Esophagus muscularis mucosa (tissue), 4 donors: ENCODE results near the gene TNFRSF14. TPM values are rescaled to one million over a fixed set of nuclear protein-coding genes. Genes with fewer than 3 reads are reported as not detected.

Experiments used
- DNase-seq: peaks from one replicate; pipeline ENCODE4 v3.0.0-alpha.2; 2017; ENCODE audit errors: extremely low spot score
- H3K27ac ChIP-seq, 4 donors: fragments of 200-600 bp; sonication (generic); replicated peaks in 1 of 4; 1 replicate in 3 of 4; 2 replicates in 1 of 4; pipeline ENCODE4 v1.5.1; 2016 to 2019; ENCODE audit warnings: mild to moderate bottlenecking in 1 of 4
- H3K27me3 ChIP-seq, 4 donors: fragments of 200-600 bp; sonication (generic); one replicate each; pipeline versions ENCODE4 v1.5.1 to v1.6.0; 2016 to 2019
- H3K36me3 ChIP-seq, 4 donors: fragments of 200-600 bp; sonication (generic); one replicate each; pipeline ENCODE4 v1.5.1; 2016 to 2019
- H3K4me1 ChIP-seq, 4 donors: fragments of 200-600 bp; sonication (generic); one replicate each; pipeline ENCODE4 v1.5.1; 2016 to 2019
- H3K4me3 ChIP-seq, 4 donors: fragments of 200-600 bp; sonication (generic); 1 replicate in 2 of 4; 2 replicates in 2 of 4; pipeline ENCODE4 v1.5.1; 2016 to 2019; ENCODE audit warnings: mild to moderate bottlenecking in 4 of 4, moderate library complexity in 1 of 4
- H3K9me3 ChIP-seq, 4 donors: fragments of 200-600 bp; sonication (generic); 1 replicate in 3 of 4; 2 replicates in 1 of 4; pipeline ENCODE4 v1.5.1; 2016 to 2019
- CTCF ChIP-seq, 3 experiments: fragments of 200-600 bp in 2 of 3; fragments of 450-650 bp in 1 of 3; sonication (generic) in 2 of 3; IDR thresholded peaks; one replicate each; pipeline ENCODE4 v1.5.1; 2017 to 2019; ENCODE audit warnings: antibody characterized with exemption in 3 of 3, mild to moderate bottlenecking in 2 of 3, moderate library complexity in 1 of 3
- EP300 ChIP-seq: sonication (generic); formaldehyde crosslinking; IDR thresholded peaks from one replicate; pipeline ENCODE4 v1.6.1; 2017; ENCODE audit warnings: antibody characterized with exemption
- POLR2A ChIP-seq: fragments of 450-650 bp; IDR thresholded peaks from one replicate; pipeline ENCODE4 v1.6.1; 2017; ENCODE audit warnings: antibody characterized with exemption, moderate library complexity, mild to moderate bottlenecking, low read depth
- POLR2AphosphoS5 ChIP-seq, 2 donors: sonication (generic); formaldehyde crosslinking; IDR thresholded peaks; one replicate each; pipeline ENCODE4 v1.6.1; 2017; ENCODE audit warnings: antibody characterized with exemption in 2 of 2
- WGBS: methylation state at CpG from one replicate; pipeline ENCODE4 v1.1.5; 2018; 5-methylcytosine and 5-hydroxymethylcytosine counted together
- intact Hi-C: fragments of 100-400 bp; cut with DNase I; formaldehyde crosslinking; loops from one replicate; pipeline ENCODE4 v1.15.1; 2023
- total RNA-seq, 4 donors: library from RNA; depleted of rRNA; stranded (reverse); fragments of >200 nt; gene quantifications; one replicate each; pipeline versions ENCODE4 v1.1.0 to v1.2.1, GENCODE V29; 2016

TNFRSF14 gene
- total RNA-seq, 4 donors from 2014 or later = 26.2 to 49.2 (median 42.5) TPM

DNA sequence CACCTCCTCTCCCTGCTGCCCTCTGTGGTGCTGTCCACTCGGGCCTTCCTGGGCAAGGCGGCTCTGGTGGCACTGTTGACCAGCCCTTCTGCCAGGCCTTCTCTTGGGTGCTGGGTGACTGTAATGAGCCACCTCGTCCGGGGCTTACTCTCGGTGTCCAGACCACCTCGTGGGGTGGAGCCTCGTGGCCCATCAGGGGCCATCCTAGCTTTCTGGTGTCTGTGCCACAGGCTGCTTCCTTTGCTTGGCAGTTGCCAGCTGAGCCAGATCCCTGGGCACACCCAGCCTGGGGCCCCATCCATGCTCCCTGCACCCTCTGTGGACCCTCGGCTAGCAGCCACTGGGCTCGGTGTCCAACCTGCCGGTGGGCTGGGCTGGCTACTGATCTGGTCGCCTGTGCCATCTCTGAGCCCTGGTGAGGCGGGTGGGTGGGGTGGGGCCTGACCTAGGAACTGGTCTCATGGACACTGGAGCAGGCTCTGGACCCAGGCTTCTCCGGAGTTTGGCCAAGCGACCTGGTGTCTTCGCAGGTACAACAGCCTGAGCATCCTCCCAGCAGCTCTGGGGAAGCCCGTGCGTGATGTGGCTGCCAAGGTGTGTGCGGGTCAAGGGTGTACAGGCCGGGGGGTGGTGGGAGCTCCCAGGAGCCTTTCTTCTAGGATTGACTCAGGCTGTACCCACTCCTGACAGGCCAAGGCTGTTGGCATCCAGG is 31.8 kb downstream of the TNFRSF14 start:
- H3K27me3 ChIP-seq = peaks cover 0 to 7% (median 0%) of the 10 kb centered on the region in 4 donors
- intact Hi-C loops = loop anchor here (2.0 kb wide), 1 partner anchor 55 kb away; no protein-coding TSS in a partner anchor
- no peaks in the 10 kb centered on the region for H3K9me3 ChIP-seq
- H3K4me1 ChIP-seq = peaks cover 22 to 50% (median 40%) of the 10 kb centered on the region in 4 donors
- no peak for TF ChIP-seq POLR2A
- DNase-seq = no peak
- H3K36me3 ChIP-seq = peaks cover 0 to 19% (median 10%) of the 10 kb centered on the region in 4 donors
- H3K4me3 ChIP-seq = peak overlapping the region; percentile 82 to 95 (median 88)
- no peak overlapping the region for H3K27ac ChIP-seq
- WGBS = 100% methylated on average over 3 of the region's 19 CpGs

DNA sequence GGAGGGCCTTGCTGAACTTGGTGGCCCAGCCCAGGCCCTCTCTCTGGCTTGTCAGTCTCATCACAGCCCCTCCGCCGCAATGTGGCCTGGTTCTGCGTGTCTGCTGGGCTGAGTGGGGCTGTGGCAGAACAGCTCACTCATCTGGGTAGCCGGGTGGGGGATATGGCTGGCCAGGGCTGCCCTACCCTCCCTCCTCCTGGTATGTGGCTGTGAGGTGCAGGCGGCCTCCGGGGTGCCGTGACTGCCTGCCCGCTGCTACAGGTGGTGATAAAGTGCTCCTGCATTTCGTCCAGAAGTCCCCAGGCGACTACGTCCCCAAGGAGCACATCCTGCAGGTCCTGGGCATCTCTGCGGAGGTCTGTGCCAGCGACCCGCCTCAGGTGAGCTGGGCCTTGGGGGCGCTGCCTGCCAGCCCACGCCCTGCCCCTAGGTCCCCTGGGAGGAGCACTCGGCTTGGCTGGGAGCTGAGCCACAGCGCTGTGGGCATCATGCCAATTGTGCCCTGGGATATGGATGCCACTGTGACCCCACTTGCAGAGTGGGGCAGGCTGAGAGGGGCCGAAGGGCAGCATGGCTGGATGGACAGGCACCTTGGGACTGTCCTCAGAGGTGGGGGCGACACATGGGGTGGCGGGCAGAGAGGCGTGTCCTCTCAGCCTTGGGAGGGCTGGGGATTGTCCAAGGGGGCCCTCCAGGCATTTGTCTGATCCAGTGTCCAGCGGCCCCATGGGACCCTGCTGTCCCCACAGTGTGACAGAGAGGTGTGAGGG is 32.7 kb downstream of the TNFRSF14 start:
- Histone ChIP-seq H3K27ac (no peak overlapping the region), H3K9me3 (no peaks in the 10 kb centered on the region), H3K4me3 (no peak overlapping the region), H3K36me3 (peaks cover 0 to 19% (median 10%) of the 10 kb centered on the region in 4 donors), H3K27me3 (peaks cover 0 to 15% (median 0%) of the 10 kb centered on the region in 4 donors), H3K4me1 (peaks cover 28 to 52% (median 41%) of the 10 kb centered on the region in 4 donors)
- TF ChIP-seq EP300 (no peak), POLR2AphosphoS5 (IDR thresholded peaks at IDR 0.05) (no peak), POLR2A (no peak), CTCF (IDR thresholded peaks at IDR 0.05) (no peak)
- no peak for DNase-seq
- intact Hi-C loops = no loop called here
- 84% methylated on average over 8 of the region's 23 CpGs for WGBS

GRCh38 chr1:2589431-2590232 is 33.5 kb downstream of the TNFRSF14 start:
- TF ChIP-seq POLR2AphosphoS5 (IDR thresholded peaks at IDR 0.05) = no peak
- no peaks in the 10 kb centered on the region for H3K9me3 ChIP-seq
- peaks cover 33 to 52% (median 38%) of the 10 kb centered on the region in 4 donors for H3K4me1 ChIP-seq
- H3K27ac ChIP-seq = no peak overlapping the region
- no peak overlapping the region for H3K4me3 ChIP-seq
- intact Hi-C loops = no loop called here
- 91% methylated on average over 8 of the region's 25 CpGs for WGBS
- peaks cover 0 to 23% (median under 1%) of the 10 kb centered on the region in 4 donors for H3K27me3 ChIP-seq
- H3K36me3 ChIP-seq = peaks cover 0 to 19% (median 10%) of the 10 kb centered on the region in 4 donors
- no peak for DNase-seq

GRCh38 chr1:2590233-2591141 is 34.3 kb downstream of the TNFRSF14 start:
- WGBS = 96% methylated on average over 10 of the region's 31 CpGs
- H3K36me3 ChIP-seq = peaks cover 0 to 19% (median 10%) of the 10 kb centered on the region in 4 donors
- no peak overlapping the region for H3K4me3 ChIP-seq
- H3K4me1 ChIP-seq = peaks cover 25 to 43% (median 30%) of the 10 kb centered on the region in 4 donors
- intact Hi-C loops = no loop called here
- H3K27me3 ChIP-seq = peaks cover 0 to 31% (median 3%) of the 10 kb centered on the region in 4 donors
- no peak overlapping the region for H3K27ac ChIP-seq
- TF ChIP-seq EP300 (no peak), POLR2A (no peak), CTCF (IDR thresholded peaks at IDR 0.05) (no peak), POLR2AphosphoS5 (IDR thresholded peaks at IDR 0.05) (no peak)
- H3K9me3 ChIP-seq = no peaks in the 10 kb centered on the region
- DNase-seq = no peak

- 89% methylated on average over 4 of the region's 5 CpGs for WGBS
- Histone ChIP-seq H3K4me1 (peaks cover 24 to 39% (median 29%) of the 10 kb centered on the region in 4 donors), H3K27ac (no peak overlapping the region), H3K4me3 (no peak overlapping the region), H3K27me3 (peaks cover 0 to 39% (median 3%) of the 10 kb centered on the region in 4 donors), H3K9me3 (no peaks in the 10 kb centered on the region), H3K36me3 (peaks cover 0 to 19% (median 10%) of the 10 kb centered on the region in 4 donors)
- TF ChIP-seq POLR2AphosphoS5 (IDR thresholded peaks at IDR 0.05) (no peak), CTCF (IDR thresholded peaks at IDR 0.05) (no peak), EP300 (no peak), POLR2A (no peak)
- intact Hi-C loops = no loop called here
- DNase-seq = no peak
These were observed 35.0 kb downstream of the TNFRSF14 start for GRCh38 chr1:2591233-2591580.
